IMR-90 (cell line): ENCODE measurements around the gene LETM1. TPM values are rescaled to one million over a fixed set of nuclear protein-coding genes. Genes with fewer than 3 reads are reported as not detected.

Source experiments
- ATAC-seq: fragments of 200-7000 bp; cut with Tn5 transposase; 2 replicates; pipeline ENCODE4 v1.9.1; 2020; ENCODE audit warnings: low read depth, mild to moderate bottlenecking, moderate library complexity
- BruUV-seq: library from RNA; stranded (reverse); fragments of 400-500 nt; replicated peaks from 2 replicates; lab custom pipeline; 2021; lab: Mats Ljungman, UMichigan
- CTCF ChIA-PET: fragments of 300-600 bp; formaldehyde crosslinking; extraction: SDS; loops from one replicate; lab custom pipeline; 2021; ENCODE audit warnings: antibody characterized with exemption; lab: Yijun Ruan, JAX
- POLR2A ChIA-PET: fragments of 300-600 bp; sonication (Branson Sonifier 250); formaldehyde crosslinking; loops from one replicate; lab custom pipeline; 2022; ENCODE audit warnings: antibody characterized with exemption; ENCODE audit not compliant: unreplicated experiment; lab: Charles Lee
- DNase-seq: peaks from one replicate; pipeline ENCODE4 v3.0.0; 2013
- H2AFZ ChIP-seq: replicated peaks from 2 replicates; pipeline ENCODE3; 2013; ENCODE audit warnings: low read length, mild to moderate bottlenecking; ENCODE audit not compliant: poor library complexity
- H2AK5ac ChIP-seq: 2 replicates; pipeline ENCODE4 v1.6.1; 2013; ENCODE audit warnings: low read depth, low read length, inconsistent platforms
- H2AK9ac ChIP-seq: replicated peaks from 2 replicates; pipeline ENCODE3; 2013; ENCODE audit warnings: mild to moderate bottlenecking, low read depth, low read length, moderate library complexity; ENCODE audit not compliant: poor library complexity
- H2BK120ac ChIP-seq: 2 replicates; pipeline ENCODE4 v1.6.1; 2013; ENCODE audit warnings: low read depth, low read length, inconsistent platforms
- H2BK15ac ChIP-seq: 3 replicates; pipeline ENCODE4 v1.6.1; 2013; ENCODE audit warnings: low read depth, low read length, inconsistent platforms
- H2BK20ac ChIP-seq: 2 replicates; pipeline ENCODE4 v1.6.1; 2013; ENCODE audit warnings: low read depth, mild to moderate bottlenecking, inconsistent platforms, low read length, moderate library complexity
- H2BK5ac ChIP-seq: 2 replicates; pipeline ENCODE4 v1.6.1; 2013; ENCODE audit warnings: mild to moderate bottlenecking, low read depth, low read length, inconsistent platforms; ENCODE audit not compliant: poor library complexity, severe bottlenecking
- H3K14ac ChIP-seq: replicated peaks from 2 replicates; pipeline ENCODE4 v1.6.1; 2013; ENCODE audit warnings: low read depth, low read length, inconsistent platforms
- H3K18ac ChIP-seq: 2 replicates; pipeline ENCODE4 v1.6.1; 2013; ENCODE audit warnings: low read depth, low read length, control low read depth
- H3K23ac ChIP-seq: 2 replicates; pipeline ENCODE4 v1.6.1; 2013; ENCODE audit warnings: low read depth, low read length, inconsistent platforms
- H3K27ac ChIP-seq: 2 replicates; pipeline ENCODE4 v1.5.1; 2013; ENCODE audit warnings: mild to moderate bottlenecking, control low read depth, low read length; ENCODE audit not compliant: insufficient read depth
- H3K27me3 ChIP-seq: 2 replicates; pipeline ENCODE4 v1.6.1; 2013; ENCODE audit warnings: low read length; ENCODE audit not compliant: control insufficient read depth, insufficient read depth
- H3K36me3 ChIP-seq: 2 replicates; pipeline ENCODE4 v1.6.1; 2013; ENCODE audit warnings: low read length, mixed read lengths; ENCODE audit not compliant: control insufficient read depth, insufficient read depth
- H3K4ac ChIP-seq: 2 replicates; pipeline ENCODE4 v1.6.1; 2013; ENCODE audit warnings: low read depth, low read length, inconsistent platforms
- H3K4me1 ChIP-seq: 2 replicates; pipeline ENCODE4 v1.6.1; 2013; ENCODE audit warnings: low read length, mixed read lengths; ENCODE audit not compliant: control insufficient read depth, insufficient read depth
- H3K4me2 ChIP-seq: 2 replicates; pipeline ENCODE4 v1.6.1; 2013; ENCODE audit warnings: low read depth, mild to moderate bottlenecking, control low read depth, low read length, moderate library complexity
- H3K4me3 ChIP-seq: 2 replicates; pipeline ENCODE4 v1.5.1; 2013; ENCODE audit warnings: low read depth, mild to moderate bottlenecking, control low read depth, low read length, moderate library complexity; ENCODE audit not compliant: insufficient read depth
- H3K56ac ChIP-seq: 2 replicates; pipeline ENCODE4 v1.6.1; 2013; ENCODE audit warnings: low read length, inconsistent platforms; ENCODE audit not compliant: insufficient read depth; ENCODE audit errors: extremely low read depth
- H3K79me1 ChIP-seq, 2 experiments: 2 replicates each; pipeline ENCODE4 v1.6.1; 2013; ENCODE audit warnings: low read length in 2 of 2, inconsistent platforms in 1 of 2, low read depth in 1 of 2
- H3K9ac ChIP-seq: 2 replicates; pipeline ENCODE4 v1.6.1; 2013; ENCODE audit warnings: low read depth, low read length, control low read depth
- H3K9me1 ChIP-seq: 2 replicates; pipeline ENCODE4 v1.6.1; 2013; ENCODE audit warnings: low read length, inconsistent platforms; ENCODE audit not compliant: insufficient read depth
- H3K9me3 ChIP-seq: 2 replicates; pipeline ENCODE4 v1.6.1; 2013; ENCODE audit warnings: low read length; ENCODE audit not compliant: control insufficient read depth, insufficient read depth
- H4K20me1 ChIP-seq: 2 replicates; pipeline ENCODE4 v1.6.1; 2013; ENCODE audit warnings: low read length, inconsistent platforms; ENCODE audit not compliant: insufficient read depth
- H4K5ac ChIP-seq: 2 replicates; pipeline ENCODE4 v1.6.1; 2013; ENCODE audit warnings: mild to moderate bottlenecking, low read depth, low read length, control low read depth
- H4K8ac ChIP-seq, 2 experiments: 2 replicates each; pipeline ENCODE4 v1.6.1; 2013; ENCODE audit warnings: low read depth in 2 of 2, low read length in 2 of 2, control low read depth in 1 of 2, inconsistent platforms in 1 of 2
- H4K91ac ChIP-seq: 2 replicates; pipeline ENCODE4 v1.6.1; 2013; ENCODE audit warnings: low read depth, low read length, inconsistent platforms; ENCODE audit not compliant: insufficient read depth
- BHLHE40 ChIP-seq: fragments of 150-350 bp; IDR thresholded peaks from 2 replicates; pipeline ENCODE4 v1.6.1; 2016; ENCODE audit warnings: mild to moderate bottlenecking, low read depth, low read length
- WGBS, 2 experiments: methylation state at CpG; one replicate each; pipeline versions ENCODE4 v1.1.5 to v1.1.7; 2013; ENCODE audit warnings: missing lambda C conversion rate in 2 of 2; ENCODE audit not compliant: insufficient read length in 1 of 2; ENCODE audit errors: extremely low coverage in 2 of 2; 5-methylcytosine and 5-hydroxymethylcytosine counted together
- dilution Hi-C: fragments of 300-500 bp; cut with HindIII; formaldehyde crosslinking; loops from one replicate; pipeline ENCODE4 v1.14.3; 2018; ENCODE audit warnings: low sequenced_read_pairs; ENCODE audit not compliant: unreplicated experiment
- in situ Hi-C: fragments of 300-500 bp; cut with MboI; formaldehyde crosslinking; loops from 3 replicates; pipeline ENCODE4 v1.14.3; 2019; ENCODE audit warnings: low sequenced_read_pairs, inconsistent platforms, mixed read lengths
- intact Hi-C: fragments of 100-400 bp; cut with micrococcal nuclease; formaldehyde crosslinking; loops from 2 replicates; pipeline ENCODE4 v1.10.0; 2022
- polyA plus RNA-seq, 3 experiments: library from polyadenylated mRNA; depleted of rRNA; stranded (reverse); fragments of >200 nt; gene quantifications; 2 replicates each; pipeline ENCODE4 v1.2.3, GENCODE V29; 2012; ENCODE audit warnings: low replicate concordance in 1 of 3
- total RNA-seq: library from RNA; depleted of rRNA; stranded (reverse); fragments of >200 nt; gene quantifications from 2 replicates; pipeline ENCODE4 v1.2.3, GENCODE V29; 2012

Gene LETM1
- total and polyA plus RNA-seq, 2 of the 4 experiments (the other 2 are of a cell fraction), result 25.0 to 49.3 TPM

GRCh38 chr4:1902243-1902642 lies 46.3 kb upstream of the LETM1 start:
- Histone ChIP-seq H2BK20ac (no peak overlapping the region), H3K4ac (no peak overlapping the region), H3K36me3 (peaks cover 13% of the 10 kb centered on the region), H3K56ac (no peak overlapping the region), H3K27ac (no peak overlapping the region), H3K79me1 (peaks cover 35 to 63% of the 10 kb centered on the region in 2 experiments), H3K9me3 (no peaks in the 10 kb centered on the region), H3K4me2 (no peak overlapping the region), H2AK9ac (no peak overlapping the region), H3K4me3 (no peak overlapping the region), H2BK120ac (no peak overlapping the region), H3K27me3 (no peaks in the 10 kb centered on the region), H3K4me1 (peaks cover 2% of the 10 kb centered on the region; the same call in 1 of the 2 replicates), H4K5ac (no peak overlapping the region), H2BK5ac (no peak overlapping the region), H3K14ac (no peak overlapping the region), H3K18ac (no peak overlapping the region), H4K20me1 (peaks cover 53% of the 10 kb centered on the region), H3K23ac (no peak overlapping the region), H3K9ac (no peak overlapping the region), H2AFZ (no peak overlapping the region), H2BK15ac (no peak overlapping the region), H3K9me1 (no peaks in the 10 kb centered on the region), H2AK5ac (no peak overlapping the region), H4K91ac (no peak overlapping the region), H4K8ac (no peak overlapping the region)
- no peak for TF ChIP-seq BHLHE40
- ATAC-seq (no peak), DNase-seq (no peak)
- in situ Hi-C loops (loop anchor here (5.0 kb wide), 1 partner anchor 160 kb away; no protein-coding TSS in a partner anchor), intact Hi-C loops (no loop called here), dilution Hi-C loops (no loop called here)
- no TSS peak for BruUV-seq
- CTCF ChIA-PET, result interaction anchor here (1.4 kb wide), 1 partner anchor 9 kb away, joined by 6 read pairs; no protein-coding TSS in a partner anchor
- WGBS, 2 experiments, result no CpG with 5 or more reads among the region's 2 CpGs
- POLR2A ChIA-PET, result no interaction called here
